Upper lobe of left lung (tissue), 6 donors: ENCODE results near the gene ADRB2. TPM values are rescaled to one million over a fixed set of nuclear protein-coding genes. Genes with fewer than 3 reads are reported as not detected.

Source experiments
- ATAC-seq, 2 donors: fragments of 200-7000 bp; cut with Tn5 transposase; one replicate each; pipeline ENCODE4 v1.9.1; 2022; ENCODE audit warnings: mild to moderate bottlenecking in 2 of 2, moderate library complexity in 2 of 2; ENCODE audit not compliant: low FRiP score in 2 of 2
- DNase-seq, 2 donors: peaks; one replicate each; pipeline ENCODE4 v3.0.0-alpha.2; 2019 to 2020
- H3K27ac ChIP-seq, 4 donors: fragments of 200-600 bp; sonication (generic); one replicate each; pipeline ENCODE4 v1.5.1; 2016 to 2019
- H3K27me3 ChIP-seq, 4 donors: fragments of 200-600 bp; sonication (generic); one replicate each; pipeline ENCODE4 v1.5.1; 2017 to 2019
- H3K36me3 ChIP-seq, 4 donors: fragments of 200-600 bp; sonication (generic); one replicate each; pipeline ENCODE4 v1.5.1; 2016 to 2019
- H3K4me1 ChIP-seq, 4 donors: fragments of 200-600 bp; sonication (generic); one replicate each; pipeline ENCODE4 v1.5.1; 2018 to 2019
- H3K4me3 ChIP-seq, 4 donors: fragments of 200-600 bp; sonication (generic); one replicate each; pipeline ENCODE4 v1.5.1; 2017 to 2019; ENCODE audit warnings: mild to moderate bottlenecking in 2 of 4, moderate library complexity in 1 of 4
- H3K9me3 ChIP-seq, 4 donors: fragments of 200-600 bp; sonication (generic); one replicate each; pipeline ENCODE4 v1.5.1; 2018 to 2019
- EP300 ChIP-seq, 4 donors: sonication (generic); formaldehyde crosslinking; IDR thresholded peaks; one replicate each; pipeline ENCODE4 v1.5.1; 2017; ENCODE audit warnings: antibody characterized with exemption in 4 of 4, control low read depth in 2 of 4
- POLR2A ChIP-seq, 4 donors: fragments of 450-650 bp; IDR thresholded peaks; one replicate each; pipeline ENCODE4 v1.5.1; 2016 to 2017; ENCODE audit warnings: antibody characterized with exemption in 4 of 4, mild to moderate bottlenecking in 2 of 4
- POLR2AphosphoS5 ChIP-seq, 2 donors: sonication (generic); formaldehyde crosslinking; IDR thresholded peaks; one replicate each; pipeline ENCODE4 v1.5.1; 2017; ENCODE audit warnings: antibody characterized with exemption in 2 of 2
- whole genome bisulfite sequencing, 2 donors: methylation state at CpG; one replicate each; pipeline ENCODE4 v1.1.5; 2017 to 2018; 5-methylcytosine and 5-hydroxymethylcytosine counted together
- total RNA-seq, 6 donors: library from RNA; depleted of rRNA in 4 of 6; stranded (reverse); fragments of >200 nt in 4 of 6; gene quantifications; one replicate each; pipeline versions ENCODE4 v1.1.0 to v1.2.1, GENCODE V29; 2016 to 2021
- TF ChIP-seq, protein P1 (sequence below), 6 experiments: fragments of 450-650 bp in 4 of 6; fragments of 200-600 bp in 2 of 6; sonication (generic) in 2 of 6; IDR thresholded peaks; one replicate each; pipeline ENCODE4 v1.5.1; 2016 to 2019; ENCODE audit warnings: antibody characterized with exemption in 6 of 6
- donor health status: DM: no; HTN: no; CAD: no; lungs with moderate emphysema.
- donor health status: DM: no; HTN: yes; CAD: no; lungs with severe emphysema.

Gene ADRB2
- total RNA-seq, 6 donors from 2014 or later = 22.4 to 77.4 (median 34.2) TPM

DNA sequence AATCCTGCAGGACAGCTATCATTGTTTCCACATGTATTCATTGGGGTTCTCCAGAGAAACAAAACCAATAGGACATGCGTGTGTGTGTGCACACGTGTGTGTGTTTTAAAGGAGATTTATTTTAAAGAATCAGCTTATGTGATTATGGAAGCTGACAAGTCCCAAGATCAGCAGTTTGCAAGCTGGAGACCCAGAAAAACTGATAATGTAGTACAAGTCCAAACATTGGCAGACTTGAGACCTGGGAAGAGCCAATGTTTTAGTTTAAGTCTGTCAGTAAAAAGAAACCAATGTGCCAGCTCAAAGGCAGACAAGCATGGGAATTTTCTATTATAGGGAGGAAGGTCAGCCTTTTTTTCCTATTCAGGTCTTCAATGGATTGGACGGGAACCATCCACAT lies 35.3 kb downstream of the ADRB2 start:
- H3K27me3 ChIP-seq = no peaks in the 10 kb centered on the region
- H3K4me3 ChIP-seq = no peak overlapping the region
- TF ChIP-seq EP300 (IDR thresholded peaks at IDR 0.05) (no peak), POLR2A (IDR thresholded peaks at IDR 0.05) (no peak), POLR2AphosphoS5 (IDR thresholded peaks at IDR 0.05) (no peak)
- TF ChIP-seq, protein P1, sequence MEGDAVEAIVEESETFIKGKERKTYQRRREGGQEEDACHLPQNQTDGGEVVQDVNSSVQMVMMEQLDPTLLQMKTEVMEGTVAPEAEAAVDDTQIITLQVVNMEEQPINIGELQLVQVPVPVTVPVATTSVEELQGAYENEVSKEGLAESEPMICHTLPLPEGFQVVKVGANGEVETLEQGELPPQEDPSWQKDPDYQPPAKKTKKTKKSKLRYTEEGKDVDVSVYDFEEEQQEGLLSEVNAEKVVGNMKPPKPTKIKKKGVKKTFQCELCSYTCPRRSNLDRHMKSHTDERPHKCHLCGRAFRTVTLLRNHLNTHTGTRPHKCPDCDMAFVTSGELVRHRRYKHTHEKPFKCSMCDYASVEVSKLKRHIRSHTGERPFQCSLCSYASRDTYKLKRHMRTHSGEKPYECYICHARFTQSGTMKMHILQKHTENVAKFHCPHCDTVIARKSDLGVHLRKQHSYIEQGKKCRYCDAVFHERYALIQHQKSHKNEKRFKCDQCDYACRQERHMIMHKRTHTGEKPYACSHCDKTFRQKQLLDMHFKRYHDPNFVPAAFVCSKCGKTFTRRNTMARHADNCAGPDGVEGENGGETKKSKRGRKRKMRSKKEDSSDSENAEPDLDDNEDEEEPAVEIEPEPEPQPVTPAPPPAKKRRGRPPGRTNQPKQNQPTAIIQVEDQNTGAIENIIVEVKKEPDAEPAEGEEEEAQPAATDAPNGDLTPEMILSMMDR (IDR thresholded peaks at IDR 0.05) = no peak
- H3K36me3 ChIP-seq = peaks cover 0 to 4% (median 0%) of the 10 kb centered on the region in 4 donors
- peaks cover 29 to 50% (median 42%) of the 10 kb centered on the region in 4 donors for H3K4me1 ChIP-seq
- H3K9me3 ChIP-seq = no peaks in the 10 kb centered on the region
- no peak for ATAC-seq
- WGBS, 2 donors = 97 to 98% methylated on average over 3 of the region's 3 CpGs
- DNase-seq = no peak
- H3K27ac ChIP-seq = peak overlapping the region in 1 of 4 donors; percentile 9

DNA sequence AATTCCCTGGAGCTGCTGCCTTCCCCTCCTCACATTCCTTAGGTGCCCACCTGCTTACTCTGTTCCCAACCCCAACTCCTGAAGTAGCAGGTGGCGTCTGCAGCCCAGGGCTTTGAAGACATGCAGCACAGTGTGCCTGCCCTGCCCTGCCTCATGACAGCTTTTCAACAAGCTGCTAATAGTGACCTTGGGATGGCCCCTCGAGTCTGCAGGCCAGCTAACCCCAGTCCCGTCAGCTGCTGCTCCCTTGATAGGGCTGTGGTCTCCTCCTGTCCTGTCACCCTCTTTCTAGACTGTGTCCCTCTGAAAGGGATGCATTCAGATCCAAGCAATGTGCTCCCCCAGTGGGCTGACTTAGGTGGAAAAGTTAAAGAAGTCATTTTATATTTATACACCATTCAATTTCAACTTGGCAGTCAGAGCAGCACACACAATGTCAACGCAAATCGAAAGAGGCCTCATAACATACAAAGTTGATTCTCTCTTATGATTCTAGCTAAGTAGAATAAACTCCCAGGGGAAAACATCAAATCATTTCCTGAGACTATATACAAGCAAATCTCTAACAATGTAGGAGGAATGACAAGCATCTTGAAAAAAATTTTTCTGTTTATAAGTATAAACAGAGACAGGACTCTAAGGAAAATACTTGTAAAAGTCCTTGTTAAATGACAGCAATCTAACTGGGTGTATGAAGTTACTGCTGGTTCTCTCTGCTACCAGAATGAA lies 37.9 kb downstream of the ADRB2 start:
- Histone ChIP-seq H3K9me3 (no peaks in the 10 kb centered on the region), H3K27ac (peak overlapping the region; percentile 57 to 81 (median 74)), H3K4me3 (no peak overlapping the region), H3K4me1 (peaks cover 27 to 43% (median 38%) of the 10 kb centered on the region in 4 donors), H3K27me3 (no peaks in the 10 kb centered on the region), H3K36me3 (peaks cover 0 to 4% (median 0%) of the 10 kb centered on the region in 4 donors)
- ATAC-seq (peak in 1 of 2 donors; percentile 21), DNase-seq (no peak)
- WGBS, 2 donors = 39 to 45% methylated on average over 5 of the region's 5 CpGs
- TF ChIP-seq, protein P1 (IDR thresholded peaks at IDR 0.05) = no peak
- TF ChIP-seq POLR2A (IDR thresholded peaks at IDR 0.05) (no peak), EP300 (IDR thresholded peaks at IDR 0.05) (no peak), POLR2AphosphoS5 (IDR thresholded peaks at IDR 0.05) (no peak)

DNA sequence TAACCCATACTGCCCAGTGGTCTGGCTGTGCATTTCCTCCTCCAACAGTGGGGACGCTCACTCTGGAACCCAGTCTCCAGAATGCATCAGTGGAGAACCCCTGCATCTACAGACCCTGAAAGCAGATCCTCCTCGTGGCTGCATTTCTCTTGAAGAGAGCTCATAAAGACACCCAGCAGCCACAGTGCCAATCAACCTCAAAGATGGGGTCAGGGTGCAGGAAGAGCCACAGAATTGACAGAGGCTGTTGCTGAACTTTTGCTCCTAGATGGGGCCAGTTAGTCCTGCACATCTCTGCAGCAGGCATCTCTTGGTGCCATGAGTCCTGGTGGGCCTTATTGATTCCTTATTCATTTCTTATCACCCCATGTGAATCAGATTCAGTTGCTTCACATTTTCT lies 39.6 kb downstream of the ADRB2 start:
- peak overlapping the region in 3 of 4 donors; percentile 31 to 81 (median 78) for H3K27ac ChIP-seq
- no peak for DNase-seq
- no peak overlapping the region for H3K4me3 ChIP-seq
- H3K36me3 ChIP-seq = peaks cover 0 to 4% (median 0%) of the 10 kb centered on the region in 4 donors
- TF ChIP-seq POLR2A (IDR thresholded peaks at IDR 0.05) = no peak
- TF ChIP-seq, protein P1 (IDR thresholded peaks at IDR 0.05) = no peak
- no peak for TF ChIP-seq EP300 (IDR thresholded peaks at IDR 0.05)
- TF ChIP-seq POLR2AphosphoS5 (IDR thresholded peaks at IDR 0.05) = no peak
- no peak for ATAC-seq
- peaks cover 17 to 30% (median 25%) of the 10 kb centered on the region in 4 donors for H3K4me1 ChIP-seq
- WGBS, 2 donors = 96% methylated on average over 2 of the region's 2 CpGs; no CpG with 5 or more reads in 1 of the 2 donors
- no peaks in the 10 kb centered on the region for H3K27me3 ChIP-seq
- H3K9me3 ChIP-seq = no peaks in the 10 kb centered on the region

DNA sequence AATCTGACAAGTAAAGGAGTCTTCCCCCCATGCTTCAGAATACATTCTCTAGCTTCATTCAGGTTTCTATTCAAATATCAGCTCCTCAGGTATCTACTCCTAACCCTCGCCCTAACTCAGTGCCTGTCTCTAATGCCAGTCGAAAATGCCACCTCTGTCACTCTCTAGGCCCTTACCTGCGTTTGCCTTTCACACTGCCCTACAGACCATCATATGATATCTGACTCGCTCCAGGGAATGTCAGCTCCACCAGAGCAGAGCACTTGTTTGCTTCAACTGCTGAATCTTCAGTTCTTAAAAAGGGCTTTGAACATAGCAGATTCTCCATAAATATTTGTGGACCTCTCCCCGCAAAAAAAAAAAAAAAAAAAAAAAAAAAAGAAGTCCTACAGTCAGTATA lies 46.7 kb downstream of the ADRB2 start:
- Histone ChIP-seq H3K4me1 (peaks cover 0 to 25% (median 11%) of the 10 kb centered on the region in 4 donors), H3K36me3 (no peaks in the 10 kb centered on the region), H3K4me3 (no peak overlapping the region), H3K9me3 (no peaks in the 10 kb centered on the region), H3K27ac (peak overlapping the region in 2 of 4 donors; percentile 72 to 76), H3K27me3 (no peaks in the 10 kb centered on the region)
- DNase-seq (no peak), ATAC-seq (no peak)
- 89 to 98% methylated on average over 5 of the region's 5 CpGs for WGBS, 2 donors
- TF ChIP-seq POLR2AphosphoS5 (IDR thresholded peaks at IDR 0.05) (no peak), POLR2A (IDR thresholded peaks at IDR 0.05) (no peak), EP300 (IDR thresholded peaks at IDR 0.05) (no peak)
- TF ChIP-seq, protein P1 (IDR thresholded peaks at IDR 0.05) = no peak
